TTC549 (cell line): ENCODE measurements around the gene RAB30.

Source experiments
- FAIRE-seq: peaks from 2 replicates; lab custom pipeline; 2012; peaks lifted over from hg19 to GRCh38; lab: Jason Lieb, UNC

The RAB30 gene, protein sequence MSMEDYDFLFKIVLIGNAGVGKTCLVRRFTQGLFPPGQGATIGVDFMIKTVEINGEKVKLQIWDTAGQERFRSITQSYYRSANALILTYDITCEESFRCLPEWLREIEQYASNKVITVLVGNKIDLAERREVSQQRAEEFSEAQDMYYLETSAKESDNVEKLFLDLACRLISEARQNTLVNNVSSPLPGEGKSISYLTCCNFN

GRCh38 chr11:83071567-83072349, at the start of gene RAB30:
Gene RAB30, minus strand, starts transcription at chr11:83071897. Its CDS starts 74,581 bp downstream, at chr11:82997316.
- FAIRE-seq = peak; percentile 94

DNA sequence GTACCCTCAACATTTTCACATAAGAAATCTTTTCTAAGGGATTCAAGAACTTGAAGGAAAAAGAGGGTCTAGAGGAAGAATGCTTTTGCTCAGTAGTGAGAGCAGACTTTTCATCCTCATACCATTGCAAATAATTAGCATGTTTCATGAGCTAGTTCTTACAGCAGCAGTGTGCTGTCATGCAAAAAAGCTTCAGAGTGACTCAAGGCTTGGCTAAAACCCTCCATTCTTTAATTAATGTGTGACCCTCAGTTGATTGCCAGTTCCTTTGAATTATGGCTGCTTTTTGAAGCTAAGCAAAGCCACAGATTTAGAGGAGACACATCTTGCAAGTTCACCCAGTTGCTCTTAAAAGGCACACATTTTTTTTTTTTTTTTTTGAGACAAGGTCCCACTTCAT, 48.6 kb upstream of the RAB30 start:
- FAIRE-seq = no peak

GRCh38 chr11:83119216-83119615, 47.5 kb upstream of the RAB30 start:
- no peak for FAIRE-seq

GRCh38 chr11:83118814-83119213, 47.1 kb upstream of the RAB30 start:
- no peak for FAIRE-seq

GRCh38 chr11:83116015-83116641, 44.4 kb upstream of the RAB30 start:
- FAIRE-seq = no peak

GRCh38 chr11:83115551-83115950, 43.9 kb upstream of the RAB30 start:
- FAIRE-seq = no peak

DNA sequence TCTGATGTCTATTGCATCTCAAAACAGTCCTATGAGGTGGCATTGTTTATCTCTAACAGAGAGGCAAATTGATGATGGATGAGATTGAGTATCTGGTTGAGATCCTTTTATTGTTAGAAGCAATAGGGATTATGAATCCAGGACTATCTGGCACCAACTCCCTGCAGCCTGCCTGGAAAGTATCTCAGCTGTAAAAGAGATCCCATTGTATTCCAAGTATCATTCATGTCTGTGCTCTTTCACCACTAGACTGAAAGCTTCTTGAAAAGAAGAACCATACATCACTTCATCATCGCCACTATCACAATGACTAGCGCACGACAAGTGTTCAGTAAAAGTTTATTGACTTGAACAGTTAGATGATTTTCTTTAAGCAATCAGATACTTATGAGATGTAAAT, 43.3 kb upstream of the RAB30 start:
- no peak for FAIRE-seq

DNA sequence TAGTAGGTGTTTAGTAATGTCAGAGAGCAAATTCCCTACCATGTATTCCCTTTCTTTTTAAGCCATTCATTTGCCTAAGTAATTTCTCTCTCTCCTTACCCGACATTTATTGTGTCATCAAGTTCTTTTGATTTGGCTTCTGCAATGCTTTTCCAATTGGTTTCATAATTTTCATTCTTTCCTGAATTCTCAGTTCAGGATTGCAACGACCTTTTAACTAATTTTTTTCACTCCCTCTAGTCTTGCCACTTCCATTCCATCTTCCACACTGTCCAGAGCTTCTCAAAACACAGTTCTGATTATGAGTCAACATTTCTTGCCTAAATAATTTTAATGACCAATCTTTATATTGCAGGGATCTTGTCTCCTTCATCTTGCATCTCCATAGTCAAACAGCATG, 41.2 kb upstream of the RAB30 start:
- no peak for FAIRE-seq

DNA sequence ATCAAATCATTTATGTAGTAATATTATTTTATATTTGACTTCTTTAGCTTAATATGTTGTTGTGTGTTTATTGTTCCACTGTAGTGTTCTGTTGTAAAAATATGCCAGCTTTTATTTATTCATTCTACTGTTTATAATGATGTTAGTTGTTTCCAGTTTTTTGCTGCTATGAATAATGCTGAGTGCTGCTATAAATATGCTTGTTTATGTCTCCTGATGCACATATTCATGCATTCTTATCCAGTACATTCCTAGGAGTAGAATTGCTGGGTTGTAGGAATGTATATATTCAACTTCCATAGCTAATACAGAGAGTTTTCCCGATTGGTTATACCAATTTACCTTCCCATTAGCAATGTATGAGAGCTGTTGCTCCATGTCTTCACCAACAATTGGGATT, 33.5 kb upstream of the RAB30 start:
- FAIRE-seq = no peak

DNA sequence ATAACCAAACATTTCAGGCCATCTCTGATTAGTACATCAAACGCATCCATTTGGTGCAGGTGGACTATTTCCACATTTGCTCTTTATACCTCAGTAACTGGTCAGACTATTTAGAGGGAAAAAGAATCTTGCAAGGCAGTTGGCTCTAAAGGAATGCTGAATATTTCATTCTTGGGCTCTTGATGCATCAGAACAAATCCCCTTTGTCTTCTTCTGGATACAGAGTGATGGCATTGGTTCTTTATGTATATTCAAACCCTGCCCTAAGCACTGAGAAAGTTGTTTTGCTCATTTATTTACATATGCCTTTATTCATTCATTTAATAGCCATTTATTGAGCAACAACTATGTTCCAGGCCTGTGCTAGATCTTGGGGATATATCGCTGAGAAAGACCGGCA, 31.1 kb upstream of the RAB30 start:
- no peak for FAIRE-seq

GRCh38 chr11:83097429-83098075, 25.9 kb upstream of the RAB30 start:
- FAIRE-seq = no peak

- no peak for FAIRE-seq
Measured at GRCh38 chr11:83093634-83094033, 21.9 kb upstream of the RAB30 start.

GRCh38 chr11:83092488-83093384, 21.0 kb upstream of the RAB30 start:
- no peak for FAIRE-seq

DNA sequence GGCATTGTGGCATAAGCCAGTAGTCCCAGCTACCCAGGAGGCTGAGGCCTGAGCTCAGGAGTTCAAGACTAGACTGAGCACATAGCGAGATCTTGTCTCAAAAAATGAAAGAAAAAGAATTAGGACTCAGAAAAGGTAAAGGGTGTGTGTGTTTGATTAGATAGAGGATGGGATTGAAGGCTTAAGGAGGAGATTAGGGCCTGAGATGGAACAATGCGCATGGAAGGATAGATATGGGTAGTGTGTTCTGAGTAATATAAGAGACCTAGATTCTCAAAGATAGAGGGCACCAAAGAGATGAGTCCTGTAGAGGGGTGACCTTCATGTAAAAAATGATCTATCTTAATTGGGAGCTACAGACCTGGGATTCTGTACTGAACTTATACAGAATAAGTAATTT, 17.3 kb upstream of the RAB30 start:
- no peak for FAIRE-seq

GRCh38 chr11:83087035-83087434, 15.3 kb upstream of the RAB30 start:
- FAIRE-seq = no peak

GRCh38 chr11:83079820-83080219, 8.1 kb upstream of the RAB30 start:
- no peak for FAIRE-seq

GRCh38 chr11:83078269-83078668, 6.6 kb upstream of the RAB30 start:
- no peak for FAIRE-seq

GRCh38 chr11:83073884-83074283, 2.2 kb upstream of the RAB30 start:
- FAIRE-seq = no peak

DNA sequence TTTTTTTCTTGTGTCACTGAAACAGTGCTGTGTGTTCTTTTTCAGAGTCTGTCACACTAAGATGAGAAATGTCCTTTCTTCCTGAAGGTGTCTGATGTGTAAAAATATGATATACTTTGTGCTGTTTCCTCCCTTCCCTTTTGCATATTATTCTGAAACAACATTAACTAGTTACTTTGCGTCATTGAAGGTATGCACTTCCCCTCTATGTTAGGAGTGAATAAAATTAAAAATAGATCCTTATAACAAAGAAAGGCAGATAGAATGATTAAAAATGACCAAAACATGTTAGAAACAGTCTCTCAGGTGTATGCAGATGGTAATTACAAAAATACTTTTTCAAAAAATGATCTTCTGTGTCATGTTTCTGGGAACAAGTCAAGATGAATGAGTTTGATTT, 1.6 kb upstream of the RAB30 start:
- no peak for FAIRE-seq

- FAIRE-seq = no peak
Measured at GRCh38 chr11:83072350-83073242, 899 bp upstream of the RAB30 start.
